OCI-LY1 (cell line): ENCODE results near the gene FLVCR1.

Experiments
- H2AFZ ChIP-seq: fragments of 200-600 bp; sonication (generic), shearing (Covaris generic); 2 replicates; pipeline ENCODE4 v1.6.0; 2014; ENCODE audit warnings: antibody characterized with exemption, mild to moderate bottlenecking, low read length
- H3F3A ChIP-seq: fragments of 200-600 bp; sonication (generic), shearing (Covaris generic); 2 replicates; pipeline ENCODE4 v1.6.0; 2014; ENCODE audit warnings: mild to moderate bottlenecking, antibody characterized with exemption, low read length, moderate library complexity; ENCODE audit not compliant: insufficient read depth
- H3K27ac ChIP-seq: fragments of 200-600 bp; sonication (generic); 2 replicates; pipeline ENCODE4 v1.5.1; 2014; ENCODE audit warnings: low read length, mixed run types, mild to moderate bottlenecking, low read depth; ENCODE audit not compliant: poor library complexity, severe bottlenecking
- H3K27me3 ChIP-seq: fragments of 200-600 bp; sonication (generic); 2 replicates; pipeline ENCODE4 v1.6.0; 2014; ENCODE audit warnings: antibody characterized with exemption, mild to moderate bottlenecking, low read length, moderate library complexity; ENCODE audit not compliant: insufficient read depth
- H3K36me3 ChIP-seq: fragments of 200-600 bp; sonication (generic); 2 replicates; pipeline ENCODE4 v1.6.1; 2014; ENCODE audit warnings: mild to moderate bottlenecking, antibody characterized with exemption, low read length, moderate library complexity, mixed read lengths; ENCODE audit not compliant: insufficient read depth
- H3K4me1 ChIP-seq: fragments of 200-600 bp; sonication (generic); 2 replicates; pipeline ENCODE4 v1.5.1; 2014; ENCODE audit warnings: mild to moderate bottlenecking, low read length, moderate library complexity; ENCODE audit not compliant: insufficient read depth, severe bottlenecking
- H3K4me2 ChIP-seq: fragments of 200-600 bp; sonication (generic), shearing (Covaris generic); 2 replicates; pipeline ENCODE4 v1.6.1; 2014; ENCODE audit warnings: low read length
- H3K4me3 ChIP-seq: fragments of 200-600 bp; sonication (generic); 2 replicates; pipeline ENCODE4 v1.5.1; 2014; ENCODE audit warnings: low read length, low read depth, mild to moderate bottlenecking, mixed read lengths; ENCODE audit not compliant: poor library complexity, severe bottlenecking
- H3K79me2 ChIP-seq: fragments of 200-600 bp; shearing (Covaris generic); 2 replicates; pipeline ENCODE4 v1.6.1; 2016; ENCODE audit warnings: mixed run types, low read length, mixed read lengths; ENCODE audit not compliant: insufficient read depth
- H3K9ac ChIP-seq: fragments of 200-600 bp; sonication (generic), shearing (Covaris generic); 2 replicates; pipeline ENCODE4 v1.6.1; 2014; ENCODE audit warnings: mild to moderate bottlenecking, low read length, mixed read lengths
- H3K9me2 ChIP-seq: fragments of 200-600 bp; sonication (generic), shearing (Covaris generic); 2 replicates; pipeline ENCODE4 v1.6.1; 2014; ENCODE audit warnings: low read depth, mild to moderate bottlenecking, low read length, mixed read lengths
- H3K9me3 ChIP-seq: fragments of 200-600 bp; shearing (Covaris generic); 2 replicates; pipeline ENCODE4 v1.6.1; 2014; ENCODE audit warnings: low read length, mixed read lengths
- H4K20me1 ChIP-seq: fragments of 200-600 bp; sonication (generic), shearing (Covaris generic); 2 replicates; pipeline ENCODE4 v1.6.0; 2016; ENCODE audit warnings: mild to moderate bottlenecking, low read length; ENCODE audit not compliant: insufficient read depth
- EZH2 ChIP-seq: fragments of 200-600 bp; sonication (generic), shearing (Covaris generic); IDR thresholded peaks from 2 replicates; pipeline ENCODE4 v1.8.0; 2017; ENCODE audit warnings: borderline replicate concordance, mixed run types, mild to moderate bottlenecking, antibody characterized with exemption, low read length, moderate library complexity, mixed read lengths
- TF ChIP-seq, protein P1 (sequence below): fragments of 200-600 bp; sonication (generic), shearing (Covaris generic); IDR thresholded peaks from 2 replicates; pipeline ENCODE4 v1.5.1; 2017; ENCODE audit warnings: mild to moderate bottlenecking, antibody characterized with exemption, low read length, moderate library complexity, mixed read lengths

FLVCR1 gene

DNA sequence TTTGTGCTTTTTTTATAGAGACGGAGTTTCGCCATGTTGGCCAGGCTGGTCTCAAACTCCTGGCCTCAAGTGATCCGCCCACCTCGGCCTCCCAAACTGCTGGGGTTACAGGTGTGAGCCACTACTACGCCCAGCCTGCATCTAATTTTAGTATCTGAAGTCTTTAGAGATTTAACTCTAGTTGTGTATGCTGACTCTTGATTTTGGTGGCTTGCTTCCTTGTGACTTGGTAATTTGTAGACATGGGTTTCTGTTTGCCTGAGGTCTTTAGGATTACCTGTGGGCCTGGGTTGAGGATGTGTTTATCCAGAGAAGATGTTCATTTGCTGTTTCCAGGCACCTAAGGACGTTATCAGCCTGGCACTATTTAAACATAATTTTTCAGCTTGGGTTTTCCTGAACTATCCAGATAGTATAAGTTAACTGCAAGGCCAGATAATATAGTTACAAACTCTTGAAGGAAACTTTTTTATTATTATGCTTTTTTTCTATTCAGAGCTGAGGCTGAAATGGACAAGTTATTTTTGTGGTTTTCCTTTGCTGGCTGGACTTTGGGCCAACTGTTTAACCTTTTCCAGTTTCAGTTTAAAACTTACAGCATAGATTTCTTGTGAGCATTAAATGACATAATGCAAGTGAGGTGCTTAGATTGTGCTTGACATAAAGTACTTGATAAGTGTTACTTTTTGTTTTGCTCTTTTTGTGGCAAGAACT lies 84.8 kb downstream of the FLVCR1 start:
- no peak overlapping the region for H3K4me2 ChIP-seq
- H3F3A ChIP-seq: no peaks in the 10 kb centered on the region
- H3K9ac ChIP-seq: no peak overlapping the region

GRCh38 chr1:212943393-212943710 lies 85.3 kb downstream of the FLVCR1 start:
- Histone ChIP-seq H3K4me3 (no peak overlapping the region), H3K27me3 (no peaks in the 10 kb centered on the region), H3K9ac (no peak overlapping the region), H4K20me1 (no peaks in the 10 kb centered on the region), H3K9me2 (no peaks in the 10 kb centered on the region), H3K27ac (no peak overlapping the region), H3K79me2 (no peaks in the 10 kb centered on the region), H3K9me3 (no peaks in the 10 kb centered on the region), H3K4me1 (no peaks in the 10 kb centered on the region), H3F3A (no peaks in the 10 kb centered on the region), H2AFZ (no peak overlapping the region), H3K4me2 (no peak overlapping the region), H3K36me3 (no peaks in the 10 kb centered on the region)
- no peak for TF ChIP-seq EZH2
- TF ChIP-seq, protein P1, sequence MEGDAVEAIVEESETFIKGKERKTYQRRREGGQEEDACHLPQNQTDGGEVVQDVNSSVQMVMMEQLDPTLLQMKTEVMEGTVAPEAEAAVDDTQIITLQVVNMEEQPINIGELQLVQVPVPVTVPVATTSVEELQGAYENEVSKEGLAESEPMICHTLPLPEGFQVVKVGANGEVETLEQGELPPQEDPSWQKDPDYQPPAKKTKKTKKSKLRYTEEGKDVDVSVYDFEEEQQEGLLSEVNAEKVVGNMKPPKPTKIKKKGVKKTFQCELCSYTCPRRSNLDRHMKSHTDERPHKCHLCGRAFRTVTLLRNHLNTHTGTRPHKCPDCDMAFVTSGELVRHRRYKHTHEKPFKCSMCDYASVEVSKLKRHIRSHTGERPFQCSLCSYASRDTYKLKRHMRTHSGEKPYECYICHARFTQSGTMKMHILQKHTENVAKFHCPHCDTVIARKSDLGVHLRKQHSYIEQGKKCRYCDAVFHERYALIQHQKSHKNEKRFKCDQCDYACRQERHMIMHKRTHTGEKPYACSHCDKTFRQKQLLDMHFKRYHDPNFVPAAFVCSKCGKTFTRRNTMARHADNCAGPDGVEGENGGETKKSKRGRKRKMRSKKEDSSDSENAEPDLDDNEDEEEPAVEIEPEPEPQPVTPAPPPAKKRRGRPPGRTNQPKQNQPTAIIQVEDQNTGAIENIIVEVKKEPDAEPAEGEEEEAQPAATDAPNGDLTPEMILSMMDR: no peak

More for the DNA sequence above, 84.8 kb downstream of the FLVCR1 start:
- H3K79me2 ChIP-seq: no peaks in the 10 kb centered on the region
- H2AFZ ChIP-seq: no peak overlapping the region
- H3K9me3 ChIP-seq: no peaks in the 10 kb centered on the region
- no peaks in the 10 kb centered on the region for H3K36me3 ChIP-seq
- H3K4me3 ChIP-seq: no peak overlapping the region
- no peaks in the 10 kb centered on the region for H3K27me3 ChIP-seq
- H4K20me1 ChIP-seq: no peaks in the 10 kb centered on the region
- no peak overlapping the region for H3K27ac ChIP-seq
- no peaks in the 10 kb centered on the region for H3K4me1 ChIP-seq
- no peak for TF ChIP-seq EZH2
- TF ChIP-seq, protein P1: no peak
- H3K9me2 ChIP-seq: no peaks in the 10 kb centered on the region

DNA sequence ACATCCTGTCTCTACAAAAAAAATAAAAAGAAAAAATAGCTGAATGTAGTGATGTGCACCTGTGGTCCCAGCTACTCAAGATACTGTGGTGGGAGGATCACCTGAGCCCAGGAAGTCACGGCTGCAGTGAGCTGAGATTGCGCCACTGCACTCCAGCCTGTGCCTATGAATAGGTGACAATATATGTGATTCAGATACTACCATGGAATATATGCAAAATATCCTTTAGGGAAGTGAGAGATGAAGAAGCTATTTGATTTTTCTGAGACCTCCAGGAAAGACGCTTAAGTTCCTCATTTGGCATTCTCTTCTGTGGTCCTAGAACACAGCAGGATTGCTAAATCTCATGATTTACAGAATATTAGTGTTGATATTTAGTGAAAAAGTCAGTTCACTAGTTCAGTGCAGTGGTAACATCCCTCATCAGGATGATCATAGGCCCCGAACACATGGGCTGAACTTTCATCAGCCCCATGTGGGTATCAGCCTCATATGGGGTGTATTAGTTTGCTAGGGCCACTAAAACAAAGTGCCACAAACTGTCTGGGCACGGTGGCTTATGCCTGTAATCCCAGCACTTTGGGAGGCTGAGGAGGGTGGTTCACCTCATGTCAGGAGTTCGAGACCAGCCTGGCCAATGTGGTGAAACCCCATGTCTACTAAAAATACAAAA lies 86.3 kb downstream of the FLVCR1 start:
- H3K27ac ChIP-seq: no peak overlapping the region
- H4K20me1 ChIP-seq: no peaks in the 10 kb centered on the region
- no peak overlapping the region for H3K4me3 ChIP-seq
- H3K27me3 ChIP-seq: peaks cover 6% of the 10 kb centered on the region; the same call in 1 of the 2 replicates
- TF ChIP-seq, protein P1: no peak
- TF ChIP-seq EZH2: no peak
- no peaks in the 10 kb centered on the region for H3K9me2 ChIP-seq
- no peaks in the 10 kb centered on the region for H3K4me1 ChIP-seq
- no peaks in the 10 kb centered on the region for H3F3A ChIP-seq
- H3K9ac ChIP-seq: no peak overlapping the region
- H3K79me2 ChIP-seq: no peaks in the 10 kb centered on the region
- H3K36me3 ChIP-seq: no peaks in the 10 kb centered on the region
- H3K4me2 ChIP-seq: no peak overlapping the region
- no peaks in the 10 kb centered on the region for H3K9me3 ChIP-seq
- H2AFZ ChIP-seq: no peak overlapping the region
